ENCODE data around the gene RYR2. TPM values are rescaled to one million over a fixed set of nuclear protein-coding genes. Genes with fewer than 3 reads are reported as not detected.
A peak's percentile ranks its signal among the peaks of the same experiment; 100 is the strongest.

The RYR2 gene
- total and polyA plus RNA-seq, 11 donors, result 77.7 to 1,319 (median 805) TPM

DNA sequence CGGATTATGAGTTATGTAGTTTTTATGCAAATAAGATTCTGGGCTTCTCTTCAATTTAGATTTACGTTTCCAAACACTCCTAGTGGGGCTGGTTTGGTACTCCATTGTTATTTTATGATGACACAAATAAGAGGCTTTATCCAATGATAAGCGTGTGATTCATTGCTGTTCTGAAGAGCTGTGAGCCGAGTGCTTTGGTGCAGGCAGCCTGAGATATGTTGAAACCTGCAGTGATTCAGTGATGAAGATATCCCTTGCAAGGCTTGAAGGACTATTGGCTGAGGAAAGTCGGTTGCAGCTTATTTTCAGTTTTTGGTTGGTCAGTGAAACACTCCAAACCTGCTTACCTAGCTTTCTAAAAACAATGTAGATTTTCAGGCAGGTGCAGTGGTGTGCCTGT is 112.2 kb downstream of the RYR2 start:
- H3K27me3 ChIP-seq, result no peaks in the 10 kb centered on the region
- peaks cover 0 to 79% (median 27%) of the 10 kb centered on the region in 12 donors for H3K4me1 ChIP-seq
- WGBS, 4 donors, result 28 to 35% (median 32%) methylated on average over 5 of the region's 5 CpGs
- intact Hi-C loops (cut with DNase I), result no loop called here
- DNase-seq (no peak), ATAC-seq (peak in 3 of 4 donors; percentile 27 to 77 (median 36))
- no peak overlapping the region for H3K4me3 ChIP-seq
- no peaks in the 10 kb centered on the region for H3K36me3 ChIP-seq
- peak overlapping the region in 2 of 12 donors; percentile 10 to 36 for H3K27ac ChIP-seq
- TF ChIP-seq, protein P1, sequence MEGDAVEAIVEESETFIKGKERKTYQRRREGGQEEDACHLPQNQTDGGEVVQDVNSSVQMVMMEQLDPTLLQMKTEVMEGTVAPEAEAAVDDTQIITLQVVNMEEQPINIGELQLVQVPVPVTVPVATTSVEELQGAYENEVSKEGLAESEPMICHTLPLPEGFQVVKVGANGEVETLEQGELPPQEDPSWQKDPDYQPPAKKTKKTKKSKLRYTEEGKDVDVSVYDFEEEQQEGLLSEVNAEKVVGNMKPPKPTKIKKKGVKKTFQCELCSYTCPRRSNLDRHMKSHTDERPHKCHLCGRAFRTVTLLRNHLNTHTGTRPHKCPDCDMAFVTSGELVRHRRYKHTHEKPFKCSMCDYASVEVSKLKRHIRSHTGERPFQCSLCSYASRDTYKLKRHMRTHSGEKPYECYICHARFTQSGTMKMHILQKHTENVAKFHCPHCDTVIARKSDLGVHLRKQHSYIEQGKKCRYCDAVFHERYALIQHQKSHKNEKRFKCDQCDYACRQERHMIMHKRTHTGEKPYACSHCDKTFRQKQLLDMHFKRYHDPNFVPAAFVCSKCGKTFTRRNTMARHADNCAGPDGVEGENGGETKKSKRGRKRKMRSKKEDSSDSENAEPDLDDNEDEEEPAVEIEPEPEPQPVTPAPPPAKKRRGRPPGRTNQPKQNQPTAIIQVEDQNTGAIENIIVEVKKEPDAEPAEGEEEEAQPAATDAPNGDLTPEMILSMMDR (IDR thresholded peaks at IDR 0.05), result no peak
- no peak for TF ChIP-seq POLR2A (IDR thresholded peaks at IDR 0.05)
- no peaks in the 10 kb centered on the region for H3K9me3 ChIP-seq

DNA sequence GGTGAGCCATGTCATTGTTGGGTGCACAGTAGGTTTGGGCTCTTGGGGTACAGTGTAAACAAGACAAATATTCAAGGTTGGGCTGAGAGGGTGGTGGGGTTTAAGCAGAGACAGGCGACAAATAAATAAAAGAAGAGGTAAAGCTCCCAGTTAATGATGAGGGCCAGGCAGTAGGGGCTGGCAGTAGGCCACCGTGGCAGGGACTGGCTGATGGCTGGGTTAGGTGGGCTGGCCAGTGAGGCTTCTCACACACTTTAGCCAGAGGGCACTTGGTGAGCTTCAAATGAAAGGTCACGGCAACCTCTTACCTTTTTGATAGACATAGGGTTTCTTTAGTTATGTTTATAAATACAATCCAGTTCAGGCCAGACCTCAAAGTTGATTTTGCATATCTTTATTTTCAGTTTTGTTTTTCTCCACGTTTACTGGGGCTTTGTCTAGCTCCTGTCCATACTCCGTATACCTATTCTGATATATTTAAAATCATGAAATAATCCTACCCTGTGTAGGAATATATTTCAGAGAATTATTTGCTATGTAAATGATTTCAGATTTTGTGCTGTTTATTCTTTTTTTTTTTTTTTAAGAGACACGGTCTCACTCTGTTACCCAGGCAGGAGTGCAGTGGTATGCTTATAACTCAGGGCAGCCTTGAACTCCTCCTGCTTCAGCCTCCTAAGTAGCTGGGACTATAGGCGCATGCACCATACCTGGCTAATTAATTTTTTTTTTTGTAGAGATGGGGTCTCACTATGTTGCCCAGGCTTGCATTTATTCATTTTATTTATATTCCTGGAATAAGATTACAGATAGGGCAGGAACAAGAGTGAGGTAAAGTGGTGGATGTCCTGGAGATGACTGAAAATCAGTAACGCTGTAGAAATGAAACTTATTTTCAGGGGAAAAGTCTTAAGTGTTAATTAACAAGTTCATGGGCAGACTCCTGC is 122.7 kb downstream of the RYR2 start:
- no peak for DNase-seq
- ATAC-seq, result peak; percentile 34 to 66 (median 50)
- intact Hi-C loops (cut with DNase I), result no loop called here
- Histone ChIP-seq H3K4me3 (no peak overlapping the region), H3K27me3 (no peaks in the 10 kb centered on the region), H3K4me1 (peaks cover 0 to 78% (median 23%) of the 10 kb centered on the region in 12 donors), H3K9me3 (no peaks in the 10 kb centered on the region), H3K36me3 (no peaks in the 10 kb centered on the region), H3K27ac (peak overlapping the region in 6 of 12 donors; percentile 15 to 38 (median 24))
- no peak for TF ChIP-seq POLR2A (IDR thresholded peaks at IDR 0.05)
- TF ChIP-seq, protein P1 (IDR thresholded peaks at IDR 0.05), result no peak
- WGBS, 4 donors, result 56 to 61% (median 57%) methylated on average over 8 of the region's 8 CpGs

DNA sequence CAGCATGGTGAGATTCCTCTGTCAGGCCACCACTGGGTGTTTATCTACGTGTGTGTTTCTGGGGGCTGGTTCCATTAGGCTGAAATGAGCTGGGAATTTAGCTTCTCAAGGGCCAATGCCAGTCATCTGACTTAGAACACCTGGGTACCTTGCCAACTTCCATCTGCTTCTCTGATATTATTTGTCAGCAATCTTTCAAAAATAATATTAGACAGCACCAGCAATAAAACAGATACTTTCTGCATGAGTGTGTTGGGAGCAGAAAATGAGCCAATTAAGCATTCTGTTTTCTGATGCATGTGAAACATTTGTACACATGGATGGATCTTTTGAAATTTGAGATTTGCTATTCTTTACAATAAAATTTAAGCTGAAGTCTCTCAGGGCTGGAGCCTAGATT is 124.1 kb downstream of the RYR2 start:
- Histone ChIP-seq H3K36me3 (no peaks in the 10 kb centered on the region), H3K27me3 (no peaks in the 10 kb centered on the region), H3K27ac (peak overlapping the region in 2 of 12 donors; percentile 2 to 38), H3K4me1 (peaks cover 0 to 92% (median 26%) of the 10 kb centered on the region in 12 donors), H3K9me3 (no peaks in the 10 kb centered on the region), H3K4me3 (no peak overlapping the region)
- intact Hi-C loops (cut with DNase I), result no loop called here
- ATAC-seq (peak in 1 of 4 donors; percentile 6), DNase-seq (no peak)
- no peak for TF ChIP-seq POLR2A (IDR thresholded peaks at IDR 0.05)
- TF ChIP-seq, protein P1 (IDR thresholded peaks at IDR 0.05), result no peak
- 35 to 50% (median 41%) methylated on average over 1 of the region's 1 CpG for WGBS, 4 donors

DNA sequence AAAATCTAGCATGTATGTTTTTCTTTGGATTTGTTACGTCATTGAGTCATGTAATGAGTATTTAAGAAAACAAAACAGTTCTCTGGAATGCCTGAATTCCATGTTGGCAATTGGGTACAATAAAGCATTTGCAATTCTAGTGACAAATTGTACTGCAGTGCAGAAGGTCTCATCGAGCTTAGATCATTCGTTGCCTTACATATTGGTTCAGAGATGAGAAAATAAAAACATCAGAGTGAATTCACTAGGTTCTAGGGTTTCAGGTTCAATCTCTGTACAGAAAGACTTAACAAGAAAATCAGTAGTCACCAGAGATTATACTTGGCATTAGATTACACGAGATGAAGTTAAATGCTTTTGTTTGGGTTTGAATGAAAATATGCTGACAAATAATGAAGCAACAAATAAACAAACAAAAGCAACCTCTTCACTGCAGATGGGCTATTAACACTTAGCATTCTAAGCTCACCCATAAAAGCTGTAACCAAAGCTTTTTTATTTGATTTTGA is 124.7 kb downstream of the RYR2 start:
- intact Hi-C loops (cut with DNase I), result no loop called here
- no peaks in the 10 kb centered on the region for H3K27me3 ChIP-seq
- TF ChIP-seq, protein P1 (IDR thresholded peaks at IDR 0.05), result no peak
- TF ChIP-seq POLR2A (IDR thresholded peaks at IDR 0.05), result no peak
- H3K27ac ChIP-seq, result peak overlapping the region in 1 of 12 donors; percentile 48
- 28 to 39% (median 32%) methylated on average over 4 of the region's 4 CpGs for WGBS, 4 donors
- no peak for ATAC-seq
- no peak overlapping the region for H3K4me3 ChIP-seq
- H3K9me3 ChIP-seq, result no peaks in the 10 kb centered on the region
- peaks cover 0 to 93% (median 27%) of the 10 kb centered on the region in 12 donors for H3K4me1 ChIP-seq
- DNase-seq, result no peak
- no peaks in the 10 kb centered on the region for H3K36me3 ChIP-seq

All from heart left ventricle (tissue), 16 donors.